ENCODE results near the gene DNAAF9. TPM values are rescaled to one million over a fixed set of nuclear protein-coding genes. Genes with fewer than 3 reads are reported as not detected.

DNAAF9 gene
- total RNA-seq, 1 donor, result 11.2 TPM

GRCh38 chr20:3377644-3378043 lies 29.8 kb downstream of the DNAAF9 start:
- Histone ChIP-seq H3K36me3 (ENCODE audit: insufficient read depth, low read length) (peaks cover 51% of the 10 kb centered on the region), H3K9me3 (ENCODE audit: low read depth, low read length) (no peaks in the 10 kb centered on the region), H3K4me2 (ENCODE audit: insufficient read depth, low read length) (no peak overlapping the region), H3K27me3 (ENCODE audit: insufficient read depth, low read length) (no peaks in the 10 kb centered on the region), H3K27ac (ENCODE audit: low read depth, low read length) (no peak overlapping the region), H3K4me3 (ENCODE audit: insufficient read depth, low read length) (no peak overlapping the region), H4K20me1 (ENCODE audit: insufficient read depth, low read length) (peaks cover 16% of the 10 kb centered on the region), H2AFZ (ENCODE audit: low read length) (no peak overlapping the region), H3K4me1 (ENCODE audit: insufficient read depth, low read length) (no peaks in the 10 kb centered on the region), H3K79me2 (ENCODE audit: insufficient read depth, low read length) (peaks cover 22% of the 10 kb centered on the region)
- no peak for DNase-seq (ENCODE audit: insufficient read length, low spot score, missing footprints)
- TF ChIP-seq, protein P1, sequence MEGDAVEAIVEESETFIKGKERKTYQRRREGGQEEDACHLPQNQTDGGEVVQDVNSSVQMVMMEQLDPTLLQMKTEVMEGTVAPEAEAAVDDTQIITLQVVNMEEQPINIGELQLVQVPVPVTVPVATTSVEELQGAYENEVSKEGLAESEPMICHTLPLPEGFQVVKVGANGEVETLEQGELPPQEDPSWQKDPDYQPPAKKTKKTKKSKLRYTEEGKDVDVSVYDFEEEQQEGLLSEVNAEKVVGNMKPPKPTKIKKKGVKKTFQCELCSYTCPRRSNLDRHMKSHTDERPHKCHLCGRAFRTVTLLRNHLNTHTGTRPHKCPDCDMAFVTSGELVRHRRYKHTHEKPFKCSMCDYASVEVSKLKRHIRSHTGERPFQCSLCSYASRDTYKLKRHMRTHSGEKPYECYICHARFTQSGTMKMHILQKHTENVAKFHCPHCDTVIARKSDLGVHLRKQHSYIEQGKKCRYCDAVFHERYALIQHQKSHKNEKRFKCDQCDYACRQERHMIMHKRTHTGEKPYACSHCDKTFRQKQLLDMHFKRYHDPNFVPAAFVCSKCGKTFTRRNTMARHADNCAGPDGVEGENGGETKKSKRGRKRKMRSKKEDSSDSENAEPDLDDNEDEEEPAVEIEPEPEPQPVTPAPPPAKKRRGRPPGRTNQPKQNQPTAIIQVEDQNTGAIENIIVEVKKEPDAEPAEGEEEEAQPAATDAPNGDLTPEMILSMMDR (IDR thresholded peaks at IDR 0.05; ENCODE audit: extremely low read depth, low read depth, low read length), result no peak

DNA sequence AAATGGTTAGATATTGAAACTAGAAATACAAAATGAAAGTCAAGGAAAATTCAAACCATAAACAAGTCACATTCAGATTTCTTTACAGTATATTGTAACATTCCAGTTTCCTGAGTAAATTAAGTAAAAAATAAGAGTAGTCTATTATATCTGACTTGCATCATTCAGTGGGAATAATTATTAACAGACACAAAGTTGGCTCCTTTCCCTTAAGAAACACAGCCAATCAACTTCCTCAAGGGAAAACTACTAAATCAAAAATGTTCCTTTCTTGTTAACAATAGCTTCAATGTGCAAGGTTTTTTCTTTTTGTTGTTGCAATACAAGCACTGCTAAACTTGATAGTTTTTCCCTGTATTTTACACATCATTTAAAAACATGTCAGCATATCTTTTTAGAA lies 33.2 kb downstream of the DNAAF9 start:
- H4K20me1 ChIP-seq (ENCODE audit: insufficient read depth, low read length), result peaks cover 5% of the 10 kb centered on the region
- H3K36me3 ChIP-seq (ENCODE audit: insufficient read depth, low read length), result peaks cover 57% of the 10 kb centered on the region
- H3K27me3 ChIP-seq (ENCODE audit: insufficient read depth, low read length), result no peaks in the 10 kb centered on the region
- no peaks in the 10 kb centered on the region for H3K4me1 ChIP-seq (ENCODE audit: insufficient read depth, low read length)
- H3K79me2 ChIP-seq (ENCODE audit: insufficient read depth, low read length), result peaks cover 9% of the 10 kb centered on the region
- no peak for DNase-seq (ENCODE audit: insufficient read length, low spot score, missing footprints)
- H2AFZ ChIP-seq (ENCODE audit: low read length), result no peak overlapping the region
- H3K4me3 ChIP-seq (ENCODE audit: insufficient read depth, low read length), result no peak overlapping the region
- H3K27ac ChIP-seq (ENCODE audit: low read depth, low read length), result no peak overlapping the region
- H3K9me3 ChIP-seq (ENCODE audit: low read depth, low read length), result no peaks in the 10 kb centered on the region
- TF ChIP-seq, protein P1 (IDR thresholded peaks at IDR 0.05; ENCODE audit: extremely low read depth, low read depth, low read length), result no peak
- H3K4me2 ChIP-seq (ENCODE audit: insufficient read depth, low read length), result no peak overlapping the region

- TF ChIP-seq, protein P1 (IDR thresholded peaks at IDR 0.05; ENCODE audit: extremely low read depth, low read depth, low read length), result no peak
- Histone ChIP-seq H3K4me1 (ENCODE audit: insufficient read depth, low read length) (no peaks in the 10 kb centered on the region), H4K20me1 (ENCODE audit: insufficient read depth, low read length) (no peaks in the 10 kb centered on the region), H3K36me3 (ENCODE audit: insufficient read depth, low read length) (peaks cover 48% of the 10 kb centered on the region), H3K9me3 (ENCODE audit: low read depth, low read length) (no peaks in the 10 kb centered on the region), H3K27ac (ENCODE audit: low read depth, low read length) (no peak overlapping the region), H3K27me3 (ENCODE audit: insufficient read depth, low read length) (no peaks in the 10 kb centered on the region), H3K4me2 (ENCODE audit: insufficient read depth, low read length) (no peak overlapping the region), H2AFZ (ENCODE audit: low read length) (no peak overlapping the region), H3K79me2 (ENCODE audit: insufficient read depth, low read length) (no peaks in the 10 kb centered on the region), H3K4me3 (ENCODE audit: insufficient read depth, low read length) (no peak overlapping the region)
- DNase-seq (ENCODE audit: insufficient read length, low spot score, missing footprints), result no peak
Observed at GRCh38 chr20:3371754-3372153, 35.7 kb downstream of the DNAAF9 start.

GRCh38 chr20:3367089-3367488 lies 40.4 kb downstream of the DNAAF9 start:
- H3K79me2 ChIP-seq (ENCODE audit: insufficient read depth, low read length), result no peaks in the 10 kb centered on the region
- H4K20me1 ChIP-seq (ENCODE audit: insufficient read depth, low read length), result no peaks in the 10 kb centered on the region
- TF ChIP-seq, protein P1 (IDR thresholded peaks at IDR 0.05; ENCODE audit: extremely low read depth, low read depth, low read length), result no peak
- no peak overlapping the region for H3K4me2 ChIP-seq (ENCODE audit: insufficient read depth, low read length)
- no peak overlapping the region for H3K27ac ChIP-seq (ENCODE audit: low read depth, low read length)
- no peak for DNase-seq (ENCODE audit: insufficient read length, low spot score, missing footprints)
- H3K4me3 ChIP-seq (ENCODE audit: insufficient read depth, low read length), result no peak overlapping the region
- H2AFZ ChIP-seq (ENCODE audit: low read length), result no peak overlapping the region
- peaks cover 12% of the 10 kb centered on the region for H3K36me3 ChIP-seq (ENCODE audit: insufficient read depth, low read length)
- H3K9me3 ChIP-seq (ENCODE audit: low read depth, low read length), result no peaks in the 10 kb centered on the region
- no peaks in the 10 kb centered on the region for H3K27me3 ChIP-seq (ENCODE audit: insufficient read depth, low read length)
- H3K4me1 ChIP-seq (ENCODE audit: insufficient read depth, low read length), result no peaks in the 10 kb centered on the region

Data from osteoblast (primary cell).